ENCODE results near the gene GRB10.
"Not testable (repeated sequence)": the region's sequence is repeated elsewhere in the genome, so short reads cannot be mapped to it uniquely, and the experiment has no call there.

The GRB10 gene

DNA sequence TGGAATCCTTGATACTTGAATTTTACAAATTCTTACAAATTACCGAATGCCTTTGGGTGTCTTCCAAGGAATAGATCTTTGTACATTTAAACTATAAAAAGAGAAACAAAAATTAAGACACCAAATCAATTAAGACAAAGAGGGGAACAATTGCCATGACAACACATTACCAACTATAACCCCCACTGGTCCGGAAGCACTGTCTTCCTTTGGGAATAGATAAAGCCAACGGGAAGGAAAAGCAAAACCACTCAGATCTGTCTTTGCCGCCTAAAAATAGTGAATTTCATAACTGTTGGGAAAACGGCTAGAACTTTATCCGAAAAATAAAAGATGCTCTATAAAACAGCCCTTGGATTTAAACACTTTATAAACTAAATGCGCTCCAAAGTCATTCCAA lies 37.4 kb downstream of the GRB10 start:
- no peak for DNase-seq (ENCODE audit: low spot score)

DNA sequence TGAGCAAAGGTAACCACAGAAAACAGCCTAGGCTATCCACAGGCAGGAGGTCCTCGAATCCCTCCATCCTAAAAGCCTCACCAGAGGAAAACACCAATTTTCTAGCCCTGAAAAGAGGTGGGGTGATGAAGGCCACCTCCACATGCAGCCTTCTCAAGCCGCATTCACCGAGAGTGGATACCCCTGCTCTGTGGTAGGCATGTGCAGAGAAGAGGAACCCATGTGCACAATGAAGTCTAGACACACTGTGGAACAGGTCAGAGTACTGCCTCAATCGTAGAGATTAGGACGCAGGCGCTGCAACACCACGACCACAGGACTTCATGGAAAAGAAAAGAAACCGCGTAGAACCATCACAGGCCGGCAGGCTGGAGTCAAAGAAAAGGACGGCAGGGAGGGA lies 38.8 kb downstream of the GRB10 start:
- DNase-seq (ENCODE audit: low spot score), result no peak

DNA sequence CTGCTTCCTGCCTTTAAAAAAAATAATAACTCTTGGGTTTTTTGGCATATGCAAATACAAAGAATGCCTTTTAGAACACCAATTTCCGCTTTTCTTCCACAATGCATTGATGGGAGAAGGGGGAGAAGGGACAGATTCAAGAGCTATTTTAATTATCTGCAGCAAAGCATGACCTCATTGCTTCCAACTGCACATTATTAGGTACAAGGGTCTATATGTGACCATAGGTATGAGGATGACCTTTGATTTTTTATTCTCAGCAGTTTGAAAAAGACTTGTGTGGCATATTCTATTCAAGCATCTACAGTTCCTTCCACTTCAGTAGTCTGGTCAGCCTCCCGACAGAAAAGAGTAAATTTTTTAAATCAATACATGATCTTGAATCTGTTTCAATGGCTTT lies 39.7 kb downstream of the GRB10 start:
- DNase-seq (ENCODE audit: low spot score), result no peak

DNA sequence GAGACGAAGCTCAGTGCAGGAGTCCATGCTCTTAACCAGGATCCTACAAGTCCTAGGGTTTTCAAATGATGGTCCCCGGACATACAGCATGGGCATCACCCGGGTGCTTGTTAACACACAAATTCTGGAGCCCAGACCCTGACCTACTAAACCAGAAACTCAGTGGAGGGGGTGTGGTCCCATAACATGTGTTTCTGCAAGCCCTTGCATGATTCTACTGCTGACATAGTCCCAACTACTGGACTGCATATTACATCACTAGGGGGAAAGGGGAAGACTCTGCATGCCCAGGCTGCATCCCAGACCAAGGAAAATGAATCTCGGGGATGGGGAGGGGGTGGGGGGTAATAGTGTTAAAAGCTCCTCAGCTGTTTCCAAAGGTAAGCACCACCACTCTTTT lies 40.3 kb downstream of the GRB10 start:
- no peak for DNase-seq (ENCODE audit: low spot score)

DNA sequence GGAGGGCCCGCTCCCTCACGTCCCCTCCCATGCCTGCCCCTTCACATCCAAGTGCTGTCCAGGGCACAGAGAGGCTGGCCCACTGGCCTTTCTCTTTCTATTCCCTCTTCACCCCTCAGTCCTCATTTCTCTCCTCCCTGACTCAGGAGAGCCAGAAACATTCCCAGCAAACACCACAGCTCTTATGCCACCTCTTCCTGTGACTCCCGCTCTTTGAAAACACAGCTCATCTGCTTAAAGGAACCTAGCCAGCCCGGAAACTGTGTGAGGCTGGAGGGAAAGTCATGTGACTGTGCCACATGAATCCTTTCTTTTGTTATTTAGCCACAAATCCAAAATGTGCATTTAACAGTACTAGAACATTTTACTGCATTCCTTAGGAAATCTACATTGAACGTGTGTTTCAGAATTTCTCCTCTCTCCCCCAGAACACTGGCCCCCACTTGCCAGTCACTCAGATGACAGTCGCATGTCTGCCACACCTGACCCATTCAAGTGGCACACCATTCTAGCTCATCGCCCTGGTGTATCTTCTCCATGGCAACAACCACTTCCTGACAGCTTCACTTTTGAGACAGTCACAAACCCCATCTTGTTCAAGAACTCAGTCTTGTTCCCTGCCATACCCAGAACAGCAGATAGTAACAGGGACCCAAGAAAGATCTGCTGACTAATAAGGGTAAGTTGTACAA lies 42.8 kb downstream of the GRB10 start:
- DNase-seq (ENCODE audit: low spot score), result no peak

DNA sequence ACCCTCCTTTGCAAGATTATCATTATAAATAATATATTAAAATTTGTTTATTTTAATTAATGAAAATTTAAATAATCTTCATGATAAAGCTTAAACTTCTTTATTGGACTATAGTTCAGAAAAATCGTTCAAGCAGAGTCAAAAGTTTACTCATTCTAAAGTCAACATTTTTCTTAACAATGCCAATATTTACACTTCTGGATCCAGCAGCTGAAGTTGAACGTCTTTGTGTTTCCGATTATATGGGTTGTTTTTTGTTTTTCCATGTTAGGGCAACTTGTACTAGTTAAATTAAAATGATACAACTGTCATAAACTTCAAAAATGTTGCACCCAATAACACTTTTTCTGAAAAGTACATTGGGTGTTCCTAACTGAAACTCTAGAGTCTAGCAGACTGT lies 43.8 kb downstream of the GRB10 start:
- no peak for DNase-seq (ENCODE audit: low spot score)

DNA sequence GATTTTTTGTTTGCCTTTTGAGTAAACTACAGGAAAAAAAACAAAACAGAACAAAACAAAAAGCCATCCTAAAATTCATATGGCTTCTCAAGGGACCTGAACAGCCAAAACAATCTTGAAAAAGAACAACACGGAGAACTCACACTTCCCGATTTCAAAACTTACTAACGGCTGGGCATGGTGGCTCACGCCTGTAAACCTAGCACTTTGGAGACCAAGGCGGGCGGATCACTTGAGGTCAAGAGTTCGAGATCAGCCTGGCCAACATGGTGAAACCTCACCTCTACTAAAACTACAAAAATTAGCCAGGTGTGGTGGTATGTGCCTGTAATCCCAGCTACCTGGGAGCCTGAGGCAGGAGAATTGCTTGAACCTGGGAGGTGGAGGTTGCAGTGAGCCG lies 46.9 kb downstream of the GRB10 start:
- not testable (repeated sequence) for DNase-seq (ENCODE audit: low spot score)

DNA sequence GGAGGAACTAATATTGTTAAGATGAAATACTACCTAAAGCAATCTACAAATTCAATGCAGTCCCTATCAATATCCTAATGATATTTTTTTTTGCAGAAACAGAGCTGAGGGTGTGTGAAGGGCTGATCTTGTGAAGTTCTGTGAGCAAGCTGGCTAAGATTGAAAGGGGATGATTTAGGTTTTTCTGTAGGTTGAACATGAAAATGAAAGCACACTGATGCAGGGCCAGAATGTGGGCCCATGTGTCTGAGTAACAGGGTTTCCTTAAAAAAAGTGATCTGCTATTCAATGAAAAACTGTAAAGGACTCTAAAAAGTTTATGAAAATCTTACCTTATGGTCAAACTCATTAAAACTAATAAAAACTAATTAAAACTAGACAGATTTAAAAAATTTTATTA lies 47.4 kb downstream of the GRB10 start:
- no peak for DNase-seq (ENCODE audit: low spot score)

DNA sequence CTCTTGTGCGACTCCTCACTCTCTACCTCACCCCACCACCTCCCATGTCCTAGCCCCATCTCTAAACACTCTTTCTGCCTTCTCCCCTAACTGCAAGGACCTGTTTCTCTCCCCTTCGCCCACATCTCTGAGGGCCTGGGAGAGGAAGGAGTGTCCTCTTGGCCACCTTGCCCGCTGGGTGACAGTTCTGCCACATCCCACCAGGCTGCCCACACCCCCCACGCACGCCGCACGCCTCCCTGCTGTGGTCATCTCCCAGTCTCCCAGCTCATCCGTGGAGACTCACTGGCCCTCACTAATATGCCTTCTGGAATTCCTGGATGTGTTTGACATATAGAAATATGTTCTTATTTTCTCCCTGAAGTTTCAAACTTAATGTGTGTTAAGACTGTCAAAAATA lies 48.5 kb downstream of the GRB10 start:
- DNase-seq (ENCODE audit: low spot score), result no peak

DNA sequence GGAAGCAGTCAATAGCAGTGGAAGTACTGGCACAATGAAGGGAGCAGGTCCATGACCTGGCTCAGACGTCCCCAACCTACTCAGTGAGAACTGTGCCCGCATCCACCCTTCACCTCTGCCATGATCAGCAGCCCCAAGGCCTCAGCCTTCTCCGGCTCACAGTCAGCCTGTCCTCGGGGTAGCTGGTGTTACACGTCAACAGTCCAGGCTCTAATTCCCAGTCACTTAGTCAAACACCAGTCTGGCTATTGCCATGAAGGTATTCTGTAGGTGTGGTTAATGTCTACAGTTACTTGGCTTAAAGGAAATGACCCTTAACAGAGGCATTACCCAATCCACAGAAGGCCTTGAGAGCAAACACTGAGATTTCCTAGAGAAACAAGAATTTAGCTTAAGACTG lies 49.1 kb downstream of the GRB10 start:
- no peak for DNase-seq (ENCODE audit: low spot score)

DNA sequence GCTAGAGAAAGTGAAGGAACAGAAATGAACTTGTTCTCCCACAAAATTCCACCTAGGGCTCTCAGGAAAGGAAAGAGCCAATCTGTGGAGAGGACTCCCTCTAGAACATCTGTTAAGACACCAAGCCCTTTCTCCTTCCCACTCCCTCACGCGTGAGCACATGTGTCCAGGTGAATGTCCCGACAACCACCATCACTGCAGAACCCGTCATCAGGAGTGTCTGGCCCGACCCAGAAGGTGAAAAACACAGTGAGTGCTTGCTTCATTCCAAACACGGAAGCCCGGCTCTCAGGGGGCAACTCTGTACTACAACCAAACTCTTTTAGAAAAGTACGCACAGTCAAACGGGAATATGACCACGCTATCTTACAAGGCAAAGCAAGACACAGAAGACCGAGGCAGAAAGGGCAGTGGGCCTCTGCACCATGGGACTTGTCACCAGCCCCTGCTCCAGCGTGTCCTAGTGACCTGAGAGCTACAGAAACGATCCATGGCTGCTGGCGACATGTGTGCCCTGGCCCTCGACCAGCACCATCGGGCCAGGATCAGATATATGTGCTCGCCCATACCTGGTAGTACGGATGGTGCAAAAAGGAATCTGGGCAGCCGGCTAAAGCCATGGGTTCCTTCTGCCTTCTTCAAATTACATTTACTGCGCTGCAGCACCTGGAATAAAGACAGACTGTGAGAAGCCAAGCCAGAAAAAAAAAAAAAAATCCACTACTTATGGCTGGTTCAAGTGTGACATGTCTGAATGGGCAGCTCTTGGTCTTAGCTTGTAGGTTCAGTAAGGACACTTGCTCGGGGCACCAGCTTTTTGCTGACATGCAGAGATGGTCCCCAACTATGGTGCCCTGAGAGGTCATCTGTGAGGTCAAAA lies 50.8 kb downstream of the GRB10 start:
- DNase-seq (ENCODE audit: low spot score), result no peak

DNA sequence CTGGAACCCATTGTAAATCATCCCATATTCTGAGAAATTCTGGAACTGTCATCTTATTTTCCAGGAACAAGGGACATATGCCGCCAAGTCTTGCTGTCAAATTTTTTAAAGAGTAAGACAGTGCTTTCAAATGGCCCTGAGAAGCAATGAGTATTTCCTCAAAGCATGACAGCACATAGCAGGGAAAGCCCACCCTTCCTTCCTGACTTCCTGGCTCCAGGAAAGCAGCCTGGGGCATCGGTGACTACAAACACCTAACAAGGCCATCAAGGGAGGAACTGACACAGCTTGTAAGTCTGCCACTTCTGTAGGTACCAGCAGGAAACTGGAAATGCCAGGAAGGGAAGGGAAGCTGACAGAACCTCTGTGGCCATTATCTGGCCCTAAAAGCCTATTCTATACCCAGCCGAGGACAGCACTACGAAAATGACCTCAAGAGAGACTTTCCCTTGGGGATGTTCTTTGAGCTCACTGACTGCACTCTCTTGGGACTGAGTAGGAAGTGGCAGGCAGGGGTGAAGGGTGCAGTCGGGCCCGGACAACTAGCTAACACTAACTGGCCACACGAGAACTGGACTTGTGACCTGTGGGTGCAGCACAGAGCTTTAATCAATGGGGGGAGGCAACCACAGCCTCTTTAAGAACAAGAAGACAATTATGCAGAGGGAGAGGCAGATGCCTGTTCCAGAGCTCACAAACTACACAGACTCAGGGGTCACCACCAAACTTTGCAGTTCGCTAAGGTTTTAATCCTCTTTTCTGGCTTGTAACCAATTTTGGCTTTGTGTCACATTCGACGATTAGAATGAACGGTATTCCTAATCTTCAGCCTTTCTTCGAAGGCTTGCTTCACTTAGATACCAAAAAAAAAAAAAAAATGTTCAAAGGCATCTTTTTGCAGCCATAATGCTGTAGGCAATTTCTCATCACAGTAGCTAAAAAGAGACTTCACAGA lies 52.0 kb downstream of the GRB10 start:
- DNase-seq (ENCODE audit: low spot score), result no peak

DNA sequence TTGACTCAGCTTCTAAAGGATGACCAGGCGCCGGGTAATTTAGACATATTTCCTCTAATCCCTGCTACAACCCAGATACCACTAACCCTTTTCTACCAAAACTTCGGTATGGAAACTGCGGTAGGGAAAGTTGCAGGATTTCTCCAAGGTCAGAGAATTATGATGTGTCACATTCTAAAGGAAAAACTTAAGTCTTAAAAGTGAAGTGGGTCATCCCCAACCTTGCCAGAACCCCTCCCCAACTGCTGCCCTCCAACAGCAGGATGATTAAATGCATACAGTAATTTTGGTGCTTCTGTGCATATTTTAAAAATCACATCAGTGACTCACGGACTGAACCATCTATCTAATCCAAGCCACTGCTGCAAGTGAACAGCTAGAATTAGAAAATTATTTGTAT lies 52.7 kb downstream of the GRB10 start:
- DNase-seq (ENCODE audit: low spot score), result no peak

DNA sequence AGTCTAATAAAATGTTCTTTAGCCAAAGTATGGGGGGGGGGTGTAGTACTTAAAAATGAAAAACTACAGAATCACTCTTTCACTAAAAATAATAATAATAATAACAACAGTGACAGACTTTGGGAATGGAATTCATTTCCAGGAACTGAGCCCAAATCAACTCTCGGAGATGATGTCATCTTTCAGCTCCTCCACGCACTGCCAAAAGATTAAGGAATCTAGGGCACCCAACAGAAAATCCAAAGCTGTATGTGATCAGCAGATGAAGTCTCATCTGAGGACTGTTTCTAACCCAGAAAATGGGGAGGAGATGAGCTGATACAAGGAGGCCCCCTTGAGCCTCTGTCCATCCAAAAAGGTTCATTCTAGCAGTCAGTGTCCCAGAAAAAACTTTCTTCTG lies 54.5 kb downstream of the GRB10 start:
- DNase-seq (ENCODE audit: low spot score), result no peak

DNA sequence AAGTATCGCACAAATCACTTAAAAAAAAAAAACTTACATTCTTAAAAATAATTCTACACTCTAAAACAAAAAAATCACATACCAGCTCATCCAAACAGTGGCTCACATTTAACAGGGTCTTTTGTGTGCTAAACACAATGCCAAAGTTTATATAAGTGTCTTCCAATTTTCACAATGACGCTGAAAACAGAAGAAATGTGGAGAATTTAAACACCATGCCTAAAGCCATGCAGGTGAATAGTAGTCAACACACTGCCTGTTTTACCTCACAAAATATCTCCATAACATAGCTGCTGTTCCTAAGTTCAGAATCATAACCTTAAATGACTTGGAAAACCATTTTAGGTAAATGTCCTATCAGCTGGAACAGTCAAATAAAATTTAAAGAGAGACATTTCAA lies 55.0 kb downstream of the GRB10 start:
- DNase-seq (ENCODE audit: low spot score), result no peak

DNA sequence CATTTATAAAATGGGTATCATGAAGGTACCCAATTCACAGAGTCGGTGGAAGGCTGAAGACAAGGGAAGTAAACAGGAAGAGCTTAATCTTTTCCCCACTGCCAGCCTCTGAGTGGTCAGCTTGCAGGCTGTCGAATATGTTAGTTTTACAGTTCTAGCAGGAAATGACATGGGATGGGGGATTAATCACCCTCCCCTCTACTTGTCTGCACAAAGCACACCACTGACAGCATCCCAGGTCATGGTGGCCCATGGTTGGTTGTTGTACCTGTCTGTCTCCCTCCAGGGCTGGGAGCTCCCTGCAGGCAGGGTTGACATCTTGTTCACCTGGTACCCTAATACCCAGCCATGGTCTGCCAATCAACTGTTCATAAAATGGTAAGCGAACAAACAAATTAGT lies 55.6 kb downstream of the GRB10 start:
- no peak for DNase-seq (ENCODE audit: low spot score)

DNA sequence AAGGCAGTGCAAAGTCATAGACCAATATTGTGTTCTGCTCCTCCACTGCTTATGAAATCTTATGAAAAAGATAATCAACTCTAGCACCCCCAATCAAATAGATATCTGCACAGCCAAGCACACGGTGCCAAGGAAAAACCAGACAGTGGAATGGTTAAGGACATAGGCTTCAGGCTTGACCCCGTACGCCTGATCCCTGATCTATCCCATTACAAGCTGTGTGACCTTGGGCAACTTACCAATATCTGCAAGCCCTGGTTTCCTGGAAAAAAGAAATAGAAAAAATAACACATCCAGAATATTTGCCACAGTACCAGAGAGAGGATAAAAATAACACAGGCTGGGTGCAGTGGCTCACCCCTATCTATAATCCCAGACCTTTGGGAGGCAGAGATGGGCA lies 56.9 kb downstream of the GRB10 start:
- no peak for DNase-seq (ENCODE audit: low spot score)

DNA sequence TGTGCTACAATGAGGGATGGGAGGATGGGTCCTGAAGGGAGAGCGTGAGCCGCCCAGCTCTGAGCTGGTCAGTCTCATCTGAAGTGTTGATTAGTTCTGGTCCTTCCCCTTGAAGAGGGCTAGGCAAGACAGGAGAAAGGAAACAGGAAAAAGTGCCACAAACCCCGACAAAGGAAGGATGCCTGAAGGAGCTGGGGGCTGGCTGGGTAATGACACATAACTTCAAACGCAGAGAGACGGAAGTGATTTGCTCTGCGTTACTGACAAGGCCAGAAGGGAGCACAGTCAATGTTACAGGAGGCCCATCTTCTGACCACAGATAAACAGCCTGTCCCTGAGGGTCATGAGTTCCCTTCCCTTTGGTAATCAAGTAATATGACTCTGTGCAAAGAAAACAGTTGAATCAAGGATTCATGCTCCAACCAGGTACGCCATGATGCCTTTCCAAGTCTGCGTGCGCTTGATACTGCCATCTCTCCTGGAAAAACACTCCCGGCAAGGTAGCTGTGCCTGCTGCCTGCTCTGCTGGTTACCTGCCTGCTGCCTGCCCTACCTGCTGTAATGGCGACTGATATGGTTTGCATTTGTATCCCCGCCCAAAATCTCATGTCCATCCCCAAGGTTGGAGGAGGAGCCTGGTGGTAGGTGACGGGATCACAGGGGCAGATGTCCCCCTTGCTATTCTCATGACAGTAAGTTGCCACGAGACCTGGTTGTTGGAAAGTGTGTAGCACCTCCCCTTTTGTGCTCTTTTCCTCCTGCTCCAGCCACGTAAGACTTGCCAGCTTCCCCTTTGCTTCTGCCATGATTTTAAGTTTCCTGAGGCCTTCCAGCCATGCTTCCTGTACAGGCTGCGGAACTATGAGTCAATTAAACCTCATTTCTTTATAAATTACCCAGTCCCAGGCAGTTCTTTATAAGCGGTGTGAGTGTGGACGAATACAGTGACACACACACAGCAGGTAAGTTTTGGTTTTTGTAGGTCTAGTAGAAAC lies 57.9 kb downstream of the GRB10 start:
- DNase-seq (ENCODE audit: low spot score), result no peak

DNA sequence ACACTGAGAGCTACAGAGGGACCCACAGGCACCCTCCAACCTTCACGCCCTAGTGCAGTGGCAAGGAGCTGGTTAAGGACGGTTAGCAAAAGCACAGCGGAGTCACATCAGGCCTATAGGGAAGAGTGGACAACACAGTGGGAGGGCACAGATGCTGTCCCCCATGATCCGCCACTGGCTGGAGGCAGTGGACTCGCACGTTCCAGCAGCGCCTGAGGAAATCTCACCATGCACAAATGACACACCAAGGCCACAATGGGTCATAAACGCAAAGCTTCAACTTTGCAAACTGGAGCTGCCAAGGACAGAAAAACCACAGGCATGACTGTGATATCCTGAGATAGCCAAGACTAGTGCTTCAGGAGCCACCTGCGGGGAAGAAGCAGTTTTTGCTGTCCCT lies 58.8 kb downstream of the GRB10 start:
- DNase-seq (ENCODE audit: low spot score), result no peak

DNA sequence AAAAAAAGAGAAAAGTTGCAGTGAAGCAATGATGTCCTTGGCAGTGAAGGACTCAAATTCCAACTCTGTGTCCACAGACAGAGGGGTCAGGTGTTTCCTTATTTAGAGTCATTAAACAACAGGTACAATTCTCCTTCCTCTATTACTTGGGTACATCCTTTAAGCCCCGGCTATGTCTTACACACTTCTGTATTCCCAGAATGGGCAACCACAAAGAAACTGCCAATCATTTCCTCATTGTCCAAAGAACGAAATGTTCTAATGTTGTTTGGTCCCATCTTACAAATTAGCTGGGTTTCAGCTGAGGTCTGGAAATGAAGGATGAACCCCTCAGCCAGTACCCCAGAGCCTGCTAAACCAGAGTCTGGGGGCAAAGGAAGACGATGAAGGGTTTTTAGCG lies 59.5 kb downstream of the GRB10 start:
- DNase-seq (ENCODE audit: low spot score), result no peak

All from SK-N-DZ (cell line).